GM18507 (cell line): ENCODE measurements around the gene CBX2.
"Not testable (repeated sequence)": the region's sequence is repeated elsewhere in the genome, so short reads cannot be mapped to it uniquely, and the experiment has no call there.

Source experiments
- DNase-seq: peaks from one replicate; pipeline ENCODE4 v3.0.0; 2011; ENCODE audit warnings: low read depth; ENCODE audit not compliant: insufficient read length; ENCODE audit errors: extremely low spot score
- FAIRE-seq: peaks from 2 replicates; lab custom pipeline; 2011; peaks lifted over from hg19 to GRCh38; lab: Jason Lieb, UNC

The CBX2 gene

DNA sequence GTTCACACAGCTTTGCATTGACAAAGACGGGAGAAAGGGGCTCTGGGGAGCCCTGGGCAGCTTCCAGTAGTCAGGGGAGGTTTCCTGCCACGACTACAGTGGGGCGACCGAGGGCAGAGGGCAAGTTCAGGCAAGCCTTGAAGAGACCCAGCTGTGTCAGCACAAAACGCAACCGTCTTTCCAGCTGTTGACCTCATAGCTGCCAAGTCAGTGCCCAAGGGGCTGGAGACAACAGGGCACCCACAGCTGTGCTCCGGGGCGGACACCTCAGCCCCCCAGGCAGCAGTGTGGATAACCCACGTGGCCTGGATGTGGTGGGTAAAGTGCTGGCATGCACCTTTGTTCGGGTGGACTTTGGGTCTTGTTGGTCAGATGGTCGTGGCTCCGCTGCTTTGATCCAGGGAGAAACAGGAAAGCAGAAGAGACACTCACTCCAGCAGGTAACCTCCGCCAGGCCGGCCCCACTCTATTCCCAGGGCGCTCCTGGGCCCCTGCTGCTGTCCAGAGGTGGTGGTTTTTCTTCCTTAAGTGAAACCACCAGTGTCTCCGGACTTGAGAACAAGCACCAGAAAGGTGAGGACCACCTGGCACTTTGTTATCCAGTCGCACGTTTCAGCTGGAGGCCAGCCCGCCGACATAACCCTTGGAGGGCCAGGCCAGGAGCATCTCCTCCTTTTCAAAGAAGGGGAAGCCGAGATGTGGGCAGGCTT lies 17.6 kb upstream of the CBX2 start:
- DNase-seq (no peak), FAIRE-seq (no peak)

DNA sequence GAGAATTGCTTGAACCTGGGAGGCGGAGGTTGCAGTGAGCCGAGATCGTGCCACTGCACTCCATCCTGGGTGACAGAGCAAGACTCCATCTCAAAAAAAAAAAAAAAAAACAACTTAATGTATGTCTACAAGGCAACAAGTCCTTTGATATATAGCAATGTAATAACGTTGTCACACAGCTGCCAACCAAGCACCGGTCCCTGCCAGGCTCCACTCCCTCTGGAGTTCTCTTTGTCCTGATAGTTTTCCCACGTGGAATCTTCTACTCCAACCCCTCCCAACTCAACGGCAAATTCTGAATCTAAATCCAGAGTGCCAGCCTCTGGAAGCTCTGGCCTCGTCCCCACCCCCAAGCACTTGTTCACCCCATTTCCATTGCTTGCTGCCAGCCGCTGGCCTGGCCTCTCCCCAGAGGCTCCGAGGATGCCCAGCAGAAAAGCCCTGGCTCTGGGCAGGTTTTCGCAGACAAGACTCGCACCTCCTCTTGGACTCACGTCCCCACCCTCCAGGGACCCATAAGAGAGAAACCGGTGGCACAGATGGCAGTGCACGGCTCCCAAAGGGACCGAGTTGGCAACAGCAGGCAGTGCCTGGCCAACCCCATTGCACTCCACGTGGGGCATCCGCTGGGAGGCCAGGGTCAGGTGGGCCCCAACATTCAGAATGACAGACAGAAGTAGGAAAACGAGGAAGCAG lies 15.9 kb upstream of the CBX2 start:
- DNase-seq (no peak), FAIRE-seq (no peak)

DNA sequence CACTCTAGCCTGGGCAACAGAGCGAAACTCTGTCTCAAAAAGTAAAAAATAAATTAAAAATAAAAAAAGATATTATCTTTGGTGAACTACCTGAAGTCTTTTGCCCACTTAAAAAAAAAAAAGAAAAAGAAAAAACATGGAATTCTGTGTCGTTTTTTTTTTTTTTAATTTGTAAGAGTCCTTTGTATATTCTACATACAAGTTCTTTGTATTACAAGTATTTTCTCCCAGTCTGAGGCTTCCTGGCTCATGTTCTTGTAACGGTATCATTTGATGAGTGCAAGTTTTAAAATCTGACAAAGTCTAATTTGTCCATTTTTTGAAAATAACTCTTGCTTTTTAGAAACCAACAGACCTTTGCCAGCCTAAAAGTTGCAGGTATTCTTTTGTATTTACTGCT lies 12.2 kb upstream of the CBX2 start:
- DNase-seq (no peak), FAIRE-seq (no peak)

DNA sequence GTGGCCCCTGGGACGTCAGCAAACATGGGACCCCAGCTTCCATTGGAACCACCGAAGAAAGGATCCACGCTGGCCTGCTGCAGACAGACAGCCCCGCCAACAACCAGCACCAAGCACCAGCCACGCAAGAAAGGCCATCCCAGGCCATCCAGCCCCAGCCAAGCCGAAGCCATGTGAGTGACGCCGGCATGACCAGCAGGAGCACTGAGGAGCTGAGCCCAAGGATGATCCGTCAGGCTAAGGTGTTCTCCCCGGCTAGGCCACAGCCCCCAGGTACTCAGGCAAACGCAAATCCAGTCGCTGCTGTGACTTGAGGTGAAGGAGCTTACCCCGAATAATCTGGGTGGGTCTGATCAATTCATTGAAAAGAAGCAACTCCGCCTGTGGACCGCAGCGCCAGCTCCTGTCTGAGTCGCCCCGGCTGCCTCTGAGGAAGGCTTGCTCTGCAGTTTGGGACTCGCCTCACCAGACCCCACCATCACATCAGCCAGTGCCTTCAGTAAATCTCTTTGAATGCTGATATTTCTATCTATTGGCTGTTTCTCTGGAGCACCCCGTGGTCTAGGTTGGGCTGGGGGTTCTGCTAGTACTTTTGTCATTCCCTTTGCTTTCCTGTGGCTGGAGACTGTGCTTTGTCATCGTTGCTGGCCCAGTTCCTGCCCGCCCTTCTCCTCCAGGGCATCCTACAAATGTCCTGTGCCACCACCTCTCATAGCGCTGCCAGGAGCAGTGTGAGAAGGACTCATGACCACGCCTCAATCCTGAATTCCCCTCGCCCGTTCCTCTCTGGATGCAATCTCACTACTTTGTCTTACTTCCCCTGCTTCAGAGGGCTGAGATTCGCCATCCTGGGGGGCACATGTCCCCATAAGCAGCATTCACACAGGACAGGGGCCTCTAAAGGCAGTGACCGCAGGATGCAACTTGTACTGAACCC lies 8.1 kb upstream of the CBX2 start:
- DNase-seq = no peak
- FAIRE-seq = no peak

DNA sequence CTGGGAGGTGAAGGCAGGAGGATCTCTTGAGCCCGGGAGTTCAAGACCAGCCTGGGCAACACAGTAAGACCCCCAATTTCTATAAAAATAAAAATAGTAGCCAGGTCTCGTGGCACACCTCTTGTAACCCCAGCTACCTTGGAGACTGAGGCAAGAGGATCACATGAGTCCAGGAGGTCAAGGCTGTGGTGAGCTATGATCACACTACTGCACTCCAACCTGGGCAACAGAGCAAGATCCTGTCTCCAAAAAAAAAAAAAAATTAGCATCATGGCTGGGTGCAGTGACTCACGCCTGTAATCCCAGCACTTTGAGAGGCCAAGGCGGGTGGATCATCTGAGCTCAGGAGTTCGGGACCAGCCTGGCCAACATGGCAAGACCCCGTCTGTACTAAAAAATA lies 6.7 kb upstream of the CBX2 start:
- DNase-seq (no peak), FAIRE-seq (no peak)

DNA sequence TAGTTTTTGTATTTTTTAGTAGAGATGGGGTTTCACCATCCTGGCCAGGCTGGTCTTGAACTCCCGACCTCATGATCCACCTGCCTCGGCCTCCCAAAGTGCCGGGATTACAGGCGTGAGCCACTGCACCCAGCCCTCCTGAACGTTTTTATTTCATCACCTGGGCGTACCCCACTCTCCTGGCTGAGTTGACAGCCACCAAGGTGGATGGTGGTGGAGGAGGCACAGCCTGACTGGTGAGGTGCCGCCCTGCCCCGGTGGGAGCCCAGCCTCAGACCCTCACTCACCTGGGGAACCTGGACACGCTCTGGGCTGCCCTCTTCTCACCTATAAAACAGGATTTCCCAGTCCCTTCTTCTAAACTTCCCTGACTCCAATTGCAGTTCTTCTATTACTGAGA lies 5.2 kb upstream of the CBX2 start:
- FAIRE-seq, DNase-seq: not testable (repeated sequence)

DNA sequence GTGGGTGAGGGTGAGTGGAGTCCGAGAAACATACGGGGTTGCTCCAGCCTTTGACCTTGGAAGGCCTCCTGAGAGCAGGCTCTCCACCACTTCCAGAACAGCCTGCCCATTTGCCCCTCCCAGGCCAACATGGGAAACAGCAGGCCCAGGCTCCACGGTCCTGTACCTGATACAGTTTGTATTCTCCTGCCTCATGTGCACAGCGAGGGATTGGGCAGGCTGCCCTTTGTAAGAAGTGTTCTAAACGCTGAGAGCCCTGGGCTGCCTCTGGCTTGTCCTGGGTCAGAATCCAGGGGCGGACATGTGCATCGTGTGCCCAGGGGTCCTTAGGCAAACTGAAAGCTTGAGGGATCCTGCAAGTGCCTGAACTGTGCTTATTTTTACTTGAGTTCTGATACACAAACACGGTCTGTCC lies 3.4 kb upstream of the CBX2 start:
- no peak for DNase-seq
- FAIRE-seq = no peak

DNA sequence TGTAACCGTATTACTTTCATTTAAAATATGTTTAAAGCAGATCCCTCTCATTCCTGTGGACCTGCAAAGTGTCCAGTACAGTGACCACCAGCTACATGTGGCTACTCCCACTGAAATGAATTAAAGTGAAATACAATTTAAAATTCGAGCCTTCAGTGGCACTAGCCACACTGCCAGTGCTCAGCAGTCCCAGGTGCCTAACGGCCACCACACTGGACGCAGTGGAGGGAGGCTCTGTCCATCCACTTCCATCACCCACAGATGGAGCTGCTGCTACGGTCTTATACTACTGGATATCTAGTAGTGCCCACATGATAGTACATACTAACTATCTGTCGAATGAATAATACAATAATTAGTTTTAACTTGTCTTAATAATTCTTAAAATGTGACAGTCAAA lies 2.3 kb upstream of the CBX2 start:
- DNase-seq (no peak), FAIRE-seq (no peak)

DNA sequence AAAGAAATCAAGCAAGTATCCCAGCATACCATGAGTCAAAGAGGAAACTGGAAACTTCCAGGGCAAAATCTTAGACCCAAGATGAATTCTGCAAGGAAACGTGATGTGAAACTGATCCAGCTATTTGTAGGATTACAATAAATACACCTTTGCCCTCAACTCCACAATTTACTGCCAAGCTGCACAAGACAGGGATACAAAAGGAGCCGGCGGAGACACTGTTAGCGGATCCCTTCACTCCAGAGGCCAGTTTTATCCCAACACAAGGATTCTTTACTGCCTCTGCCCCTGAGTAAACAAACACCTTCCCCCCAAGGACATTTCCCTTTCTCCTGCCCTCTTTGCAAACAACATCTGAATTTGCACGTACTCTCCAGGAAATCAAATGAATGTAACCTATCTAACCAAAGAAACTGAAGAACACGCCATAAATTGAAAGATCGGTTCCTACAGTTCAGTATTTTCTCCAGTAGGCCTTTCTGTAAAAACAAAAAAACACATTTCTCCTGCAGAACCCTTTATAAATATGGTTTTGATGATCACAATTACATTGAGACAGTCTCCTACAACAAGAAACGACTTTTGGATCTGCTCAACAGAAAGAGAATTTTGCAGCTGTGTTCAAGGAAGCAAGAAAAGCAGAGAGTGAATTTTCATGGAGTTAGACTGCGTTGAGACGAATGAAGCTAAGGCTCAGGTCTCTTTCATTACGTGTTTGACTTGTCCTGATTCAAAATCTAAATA lies 1.4 kb upstream of the CBX2 start:
- FAIRE-seq = no peak

DNA sequence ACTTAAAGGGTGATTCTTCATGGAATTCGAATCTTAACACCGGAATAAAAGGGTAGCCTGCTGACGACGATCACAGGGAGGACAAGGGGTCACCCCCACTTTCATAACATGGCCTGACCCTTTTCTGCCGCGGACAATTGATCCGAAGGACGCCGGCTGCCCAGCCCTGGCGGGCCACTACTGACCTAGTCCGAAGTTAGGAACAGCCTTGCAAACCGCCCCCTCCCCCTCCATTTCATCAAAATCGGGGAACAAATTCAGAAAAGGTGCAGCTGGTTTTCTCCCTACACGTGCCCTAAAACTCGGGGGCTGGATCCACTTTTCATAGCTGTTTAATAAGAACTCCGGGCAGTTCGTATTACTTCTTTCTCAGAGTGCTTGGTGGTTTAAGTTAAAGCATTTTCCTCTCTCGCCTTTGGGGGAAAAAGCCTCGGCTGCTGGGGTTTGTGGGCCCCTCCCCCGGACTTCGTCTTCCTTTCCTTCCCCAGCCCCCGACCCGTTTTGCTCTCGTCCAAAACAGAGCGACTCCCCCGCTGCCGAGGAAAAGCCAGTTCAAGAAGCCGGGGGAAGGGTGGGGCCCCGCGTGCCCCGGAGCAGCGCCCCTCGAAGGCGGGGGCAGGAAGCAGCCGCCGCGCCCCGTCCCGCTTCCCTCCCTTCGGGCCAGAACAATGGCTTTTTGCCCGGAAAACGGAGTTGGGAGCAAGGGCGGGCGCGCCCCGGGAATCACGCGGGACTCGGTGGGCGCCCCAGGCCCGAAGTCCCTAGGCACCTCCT lies 641 bp upstream of the CBX2 start:
- DNase-seq (no peak), FAIRE-seq (no peak)

More for the DNA sequence above, 1.4 kb upstream of the CBX2 start:
- DNase-seq = no peak

DNA sequence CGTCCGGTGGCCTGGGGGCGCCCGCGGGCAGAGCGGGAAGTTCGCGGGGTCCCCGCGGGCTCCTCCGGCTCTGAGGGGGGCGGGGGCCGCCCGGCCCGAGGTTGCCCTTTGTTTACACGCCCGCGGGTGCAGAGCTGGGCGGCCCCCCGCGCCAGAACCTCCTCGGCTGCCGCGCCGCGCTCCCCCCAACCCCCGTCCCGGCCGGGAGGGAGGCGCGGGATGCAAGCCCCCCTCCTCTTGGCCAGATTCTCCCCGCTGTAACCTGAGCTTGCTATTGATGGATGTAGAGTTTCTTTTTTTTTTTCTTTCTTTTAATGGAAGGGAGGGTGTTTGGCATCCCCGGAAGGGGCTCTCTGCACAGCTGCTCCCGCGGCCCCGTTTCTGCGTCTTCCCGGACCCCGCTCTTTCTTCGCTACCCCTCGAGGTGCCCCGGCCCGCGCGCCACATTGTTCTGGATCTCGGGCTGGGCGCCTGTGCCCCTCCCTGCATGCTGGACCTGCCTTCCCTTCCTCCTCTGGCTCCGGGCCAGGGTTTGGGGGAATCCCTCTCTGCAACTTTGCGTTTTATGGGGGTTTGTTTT lies 646 bp downstream of the CBX2 start:
- DNase-seq = no peak
- FAIRE-seq = no peak

DNA sequence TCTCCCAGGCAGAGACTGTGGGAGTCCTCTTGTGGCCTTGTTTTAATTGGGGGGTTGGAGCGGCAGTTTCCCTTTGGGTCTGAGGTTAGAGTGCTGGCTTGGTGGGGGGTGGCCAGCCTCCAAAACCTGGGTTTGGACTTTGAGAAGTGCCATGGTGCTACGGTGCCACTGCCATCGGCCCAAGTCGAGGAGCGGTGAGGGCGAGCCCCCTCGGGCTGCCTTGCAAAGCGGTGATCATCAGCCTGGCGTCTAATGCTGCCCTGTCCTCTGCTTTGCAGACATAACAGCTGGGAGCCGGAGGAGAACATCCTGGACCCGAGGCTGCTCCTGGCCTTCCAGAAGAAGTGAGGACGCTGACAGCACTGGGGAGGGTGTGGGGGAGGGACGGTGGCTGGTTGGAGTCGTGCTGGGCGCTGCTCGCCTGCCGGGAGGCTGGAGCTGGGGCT lies 1.2 kb downstream of the CBX2 start:
- FAIRE-seq (no peak), DNase-seq (no peak)

DNA sequence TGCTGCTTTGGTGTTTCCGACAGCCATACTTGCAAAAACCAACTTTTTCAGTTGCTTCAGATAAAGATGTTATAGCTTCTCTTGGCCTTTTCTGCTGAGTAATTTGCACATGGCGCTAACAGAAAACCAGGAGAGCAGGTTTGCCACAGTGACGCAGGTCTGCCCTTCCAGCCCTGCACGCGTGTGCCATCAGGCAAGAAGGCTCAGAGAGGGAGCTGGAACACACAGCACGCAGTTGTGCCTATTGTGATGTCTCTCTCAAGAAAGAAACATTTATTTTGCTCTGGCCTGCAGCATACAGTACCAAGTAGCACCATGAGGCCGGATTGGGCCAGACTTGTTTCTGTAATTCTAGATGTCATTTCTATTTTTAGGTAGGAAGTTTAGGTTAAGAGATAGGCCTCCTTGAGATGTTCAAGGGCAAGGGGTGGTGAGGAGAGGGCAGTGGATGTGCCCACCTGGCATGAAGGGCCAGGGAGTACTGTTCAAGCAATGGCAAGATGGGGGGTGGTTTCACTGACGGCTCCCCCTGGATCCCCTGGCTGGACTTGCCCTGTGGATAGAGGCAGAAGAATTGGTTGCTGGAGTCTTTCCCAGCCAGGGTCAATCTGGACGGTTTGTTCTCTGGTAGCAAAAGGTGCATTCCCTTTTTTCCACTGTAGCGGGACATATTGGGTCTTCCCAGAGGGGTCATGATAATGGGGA lies 1.9 kb downstream of the CBX2 start:
- FAIRE-seq (no peak), DNase-seq (no peak)

DNA sequence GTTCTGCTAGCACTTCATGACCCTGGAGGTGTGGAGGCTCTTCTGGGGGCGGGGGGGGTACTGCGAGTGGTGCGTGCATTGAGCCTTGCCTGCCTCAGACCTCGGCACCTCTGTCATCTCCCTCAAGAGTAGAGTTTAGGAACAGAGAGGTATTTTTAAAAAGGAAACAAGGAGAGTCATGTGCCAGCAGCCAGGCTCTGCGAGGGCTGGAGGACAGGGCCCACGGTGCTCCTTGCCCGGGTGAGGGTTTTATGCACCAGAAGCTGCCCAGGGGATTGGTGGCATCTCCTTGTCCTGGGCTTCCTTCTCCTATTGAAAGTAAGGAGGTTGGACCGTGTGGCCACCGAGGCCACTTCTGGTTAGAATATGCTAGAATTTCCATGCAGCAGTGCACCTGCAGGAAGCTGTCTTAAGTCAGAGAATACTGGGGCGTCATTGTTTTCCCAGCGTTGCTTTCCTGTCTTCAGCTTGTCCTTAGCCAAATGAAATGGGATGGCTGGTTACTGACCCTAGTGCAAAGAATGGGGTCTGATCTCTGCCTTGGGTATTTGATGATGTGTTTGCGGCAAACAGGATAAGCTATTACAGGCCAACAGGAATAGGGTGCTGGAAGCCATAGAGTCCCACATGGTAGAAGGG lies 3.2 kb downstream of the CBX2 start:
- FAIRE-seq (no peak), DNase-seq (no peak)

DNA sequence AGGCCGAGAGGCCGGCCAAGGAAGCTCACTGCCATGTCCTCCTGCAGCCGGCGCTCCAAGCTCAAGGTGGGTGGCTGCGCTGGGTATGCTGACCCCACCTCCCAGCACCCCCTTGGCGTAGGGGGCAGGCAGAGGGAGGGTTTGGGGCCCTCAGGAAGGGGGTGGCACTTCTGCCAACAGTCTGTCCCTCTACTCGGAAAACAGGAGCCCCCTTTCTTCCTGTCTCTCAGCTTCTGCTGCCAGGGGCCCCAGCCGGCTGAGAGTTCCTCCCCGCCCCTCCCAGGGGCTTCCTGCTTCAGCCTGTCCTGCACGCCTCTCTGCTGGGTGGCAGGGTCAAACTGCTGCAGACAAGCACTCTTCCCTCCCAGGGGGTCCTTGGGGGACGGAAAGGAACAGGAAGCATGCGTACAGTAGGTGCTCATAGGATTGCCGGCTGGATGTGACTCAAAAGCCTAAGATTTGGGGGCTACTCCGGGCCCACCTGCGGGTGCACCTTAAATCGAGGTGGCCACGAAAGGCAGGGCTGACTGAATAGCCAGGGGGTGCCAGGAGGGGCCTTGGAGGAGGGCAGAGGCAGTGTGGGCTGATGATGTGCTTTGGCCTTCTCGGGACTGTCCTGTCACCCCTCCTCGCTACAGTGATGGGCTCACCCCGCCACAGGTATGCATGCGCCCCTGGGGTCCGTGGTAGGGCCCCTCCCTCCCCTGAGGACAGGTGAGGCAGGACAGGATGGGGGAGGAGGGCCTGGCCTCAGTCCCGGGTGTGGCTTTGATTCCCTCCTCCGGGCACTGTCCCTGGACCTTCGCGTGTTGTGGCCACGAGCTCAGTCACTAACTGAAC lies 4.0 kb downstream of the CBX2 start:
- no peak for FAIRE-seq
- DNase-seq = no peak

DNA sequence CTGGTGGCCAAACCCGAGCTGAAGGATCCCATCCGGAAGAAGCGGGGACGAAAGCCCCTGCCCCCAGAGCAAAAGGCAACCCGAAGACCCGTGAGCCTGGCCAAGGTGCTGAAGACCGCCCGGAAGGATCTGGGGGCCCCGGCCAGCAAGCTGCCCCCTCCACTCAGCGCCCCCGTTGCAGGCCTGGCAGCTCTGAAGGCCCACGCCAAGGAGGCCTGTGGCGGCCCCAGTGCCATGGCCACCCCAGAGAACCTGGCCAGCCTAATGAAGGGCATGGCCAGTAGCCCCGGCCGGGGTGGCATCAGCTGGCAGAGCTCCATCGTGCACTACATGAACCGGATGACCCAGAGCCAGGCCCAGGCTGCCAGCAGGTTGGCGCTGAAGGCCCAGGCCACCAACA lies 5.9 kb downstream of the CBX2 start:
- FAIRE-seq (no peak), DNase-seq (no peak)
